Measurements from ENCODE around the gene RHCE. TPM values are rescaled to one million over a fixed set of nuclear protein-coding genes. Genes with fewer than 3 reads are reported as not detected.
"Not testable (repeated sequence)": the region's sequence is repeated elsewhere in the genome, so short reads cannot be mapped to it uniquely, and the experiment has no call there.

Gene RHCE
- 0.20 TPM for polyA plus RNA-seq (2013, experiment 1 of 2)
- not detected for polyA plus RNA-seq (2013, experiment 2 of 2)

GRCh38 chr1:25420715-25421114 is at the start of gene RHCE:
Gene RHCE, minus strand, starts transcription at chr1:25420825. Its CDS starts 39 bp downstream, at chr1:25420786.
- H3K27me3 ChIP-seq (ENCODE audit: insufficient read depth, low read length); H3K27ac ChIP-seq (ENCODE audit: low read depth, low read length); H3K4me3 ChIP-seq (ENCODE audit: low read length); H3K9me3 ChIP-seq (ENCODE audit: insufficient read depth, low read depth, low read length); H3K36me3 ChIP-seq (ENCODE audit: insufficient read depth, low read length); H3K9ac ChIP-seq (ENCODE audit: low read depth, low read length); H3K4me1 ChIP-seq (ENCODE audit: insufficient read depth, low read length): not testable (repeated sequence)
- WGBS: 75% methylated on average over 7 of the region's 9 CpGs

GRCh38 chr1:25469177-25469576 is 48.6 kb upstream of the RHCE start:
- Histone ChIP-seq H3K36me3 (ENCODE audit: insufficient read depth, low read length) (no peaks in the 10 kb centered on the region), H3K27me3 (ENCODE audit: insufficient read depth, low read length) (no peaks in the 10 kb centered on the region), H3K4me3 (ENCODE audit: low read length) (no peak overlapping the region), H3K4me1 (ENCODE audit: insufficient read depth, low read length) (no peaks in the 10 kb centered on the region), H3K9ac (ENCODE audit: low read depth, low read length) (no peak overlapping the region), H3K27ac (ENCODE audit: low read depth, low read length) (no peak overlapping the region), H3K9me3 (ENCODE audit: insufficient read depth, low read depth, low read length) (no peaks in the 10 kb centered on the region)
- 89% methylated on average over 2 of the region's 2 CpGs for WGBS

- Histone ChIP-seq H3K27me3 (ENCODE audit: insufficient read depth, low read length) (no peaks in the 10 kb centered on the region), H3K36me3 (ENCODE audit: insufficient read depth, low read length) (no peaks in the 10 kb centered on the region), H3K4me1 (ENCODE audit: insufficient read depth, low read length) (no peaks in the 10 kb centered on the region), H3K9me3 (ENCODE audit: insufficient read depth, low read depth, low read length) (no peaks in the 10 kb centered on the region), H3K9ac (ENCODE audit: low read depth, low read length) (no peak overlapping the region), H3K4me3 (ENCODE audit: low read length) (no peak overlapping the region), H3K27ac (ENCODE audit: low read depth, low read length) (no peak overlapping the region)
Observed at GRCh38 chr1:25468033-25468432, 47.4 kb upstream of the RHCE start.

- no peaks in the 10 kb centered on the region for H3K4me1 ChIP-seq (ENCODE audit: insufficient read depth, low read length)
- H3K4me3 ChIP-seq (ENCODE audit: low read length): no peak overlapping the region
- WGBS: 100% methylated on average over 1 of the region's 1 CpG
- H3K9me3 ChIP-seq (ENCODE audit: insufficient read depth, low read depth, low read length): no peaks in the 10 kb centered on the region
- no peak overlapping the region for H3K9ac ChIP-seq (ENCODE audit: low read depth, low read length)
- no peak overlapping the region for H3K27ac ChIP-seq (ENCODE audit: low read depth, low read length)
- no peaks in the 10 kb centered on the region for H3K36me3 ChIP-seq (ENCODE audit: insufficient read depth, low read length)
- H3K27me3 ChIP-seq (ENCODE audit: insufficient read depth, low read length): no peaks in the 10 kb centered on the region
Observed at GRCh38 chr1:25467616-25468015, 47.0 kb upstream of the RHCE start.

- H3K36me3 ChIP-seq (ENCODE audit: insufficient read depth, low read length): no peaks in the 10 kb centered on the region
- H3K27ac ChIP-seq (ENCODE audit: low read depth, low read length): no peak overlapping the region
- whole genome bisulfite sequencing: 93% methylated on average over 4 of the region's 4 CpGs
Observed at GRCh38 chr1:25467193-25467592, 46.6 kb upstream of the RHCE start.

GRCh38 chr1:25462732-25463131 is 42.1 kb upstream of the RHCE start:
- Histone ChIP-seq H3K9me3 (ENCODE audit: insufficient read depth, low read depth, low read length) (no peaks in the 10 kb centered on the region), H3K36me3 (ENCODE audit: insufficient read depth, low read length) (peaks cover 24% of the 10 kb centered on the region), H3K4me1 (ENCODE audit: insufficient read depth, low read length) (no peaks in the 10 kb centered on the region), H3K27me3 (ENCODE audit: insufficient read depth, low read length) (no peaks in the 10 kb centered on the region), H3K9ac (ENCODE audit: low read depth, low read length) (no peak overlapping the region), H3K27ac (ENCODE audit: low read depth, low read length) (no peak overlapping the region), H3K4me3 (ENCODE audit: low read length) (no peak overlapping the region)
- 88% methylated on average over 4 of the region's 5 CpGs for WGBS

More at GRCh38 chr1:25467193-25467592, 46.6 kb upstream of the RHCE start:
- H3K4me3 ChIP-seq (ENCODE audit: low read length): no peak overlapping the region
- H3K9ac ChIP-seq (ENCODE audit: low read depth, low read length): no peak overlapping the region
- no peaks in the 10 kb centered on the region for H3K27me3 ChIP-seq (ENCODE audit: insufficient read depth, low read length)
- H3K9me3 ChIP-seq (ENCODE audit: insufficient read depth, low read depth, low read length): no peaks in the 10 kb centered on the region
- no peaks in the 10 kb centered on the region for H3K4me1 ChIP-seq (ENCODE audit: insufficient read depth, low read length)

GRCh38 chr1:25461849-25462248 is 41.2 kb upstream of the RHCE start:
- Histone ChIP-seq H3K9ac (ENCODE audit: low read depth, low read length) (no peak overlapping the region), H3K36me3 (ENCODE audit: insufficient read depth, low read length) (peaks cover 28% of the 10 kb centered on the region), H3K4me3 (ENCODE audit: low read length) (no peak overlapping the region), H3K27me3 (ENCODE audit: insufficient read depth, low read length) (no peaks in the 10 kb centered on the region), H3K27ac (ENCODE audit: low read depth, low read length) (no peak overlapping the region), H3K4me1 (ENCODE audit: insufficient read depth, low read length) (no peaks in the 10 kb centered on the region), H3K9me3 (ENCODE audit: insufficient read depth, low read depth, low read length) (no peaks in the 10 kb centered on the region)
- 88% methylated on average over 2 of the region's 2 CpGs for WGBS

GRCh38 chr1:25460816-25461215 is 40.2 kb upstream of the RHCE start:
- not testable (repeated sequence) for H3K4me3 ChIP-seq (ENCODE audit: low read length); H3K9me3 ChIP-seq (ENCODE audit: insufficient read depth, low read depth, low read length); H3K4me1 ChIP-seq (ENCODE audit: insufficient read depth, low read length); H3K27me3 ChIP-seq (ENCODE audit: insufficient read depth, low read length); H3K27ac ChIP-seq (ENCODE audit: low read depth, low read length); H3K9ac ChIP-seq (ENCODE audit: low read depth, low read length)
- H3K36me3 ChIP-seq (ENCODE audit: insufficient read depth, low read length): peaks cover 31% of the 10 kb centered on the region
- WGBS: 20% methylated on average over 1 of the region's 4 CpGs

GRCh38 chr1:25460020-25460419 is 39.4 kb upstream of the RHCE start:
- H3K9ac ChIP-seq (ENCODE audit: low read depth, low read length): no peak overlapping the region
- H3K4me1 ChIP-seq (ENCODE audit: insufficient read depth, low read length): no peaks in the 10 kb centered on the region
- H3K27ac ChIP-seq (ENCODE audit: low read depth, low read length): no peak overlapping the region
- H3K27me3 ChIP-seq (ENCODE audit: insufficient read depth, low read length): no peaks in the 10 kb centered on the region
- no peaks in the 10 kb centered on the region for H3K9me3 ChIP-seq (ENCODE audit: insufficient read depth, low read depth, low read length)
- peaks cover 37% of the 10 kb centered on the region for H3K36me3 ChIP-seq (ENCODE audit: insufficient read depth, low read length)
- no peak overlapping the region for H3K4me3 ChIP-seq (ENCODE audit: low read length)
- 97% methylated on average over 3 of the region's 3 CpGs for WGBS

- no peak overlapping the region for H3K27ac ChIP-seq (ENCODE audit: low read depth, low read length)
- no peaks in the 10 kb centered on the region for H3K27me3 ChIP-seq (ENCODE audit: insufficient read depth, low read length)
- H3K36me3 ChIP-seq (ENCODE audit: insufficient read depth, low read length): peaks cover 39% of the 10 kb centered on the region
- H3K9me3 ChIP-seq (ENCODE audit: insufficient read depth, low read depth, low read length): no peaks in the 10 kb centered on the region
- 94% methylated on average over 7 of the region's 7 CpGs for WGBS
- no peak overlapping the region for H3K4me3 ChIP-seq (ENCODE audit: low read length)
- H3K9ac ChIP-seq (ENCODE audit: low read depth, low read length): no peak overlapping the region
- H3K4me1 ChIP-seq (ENCODE audit: insufficient read depth, low read length): no peaks in the 10 kb centered on the region
Observed at GRCh38 chr1:25458541-25459298, 38.1 kb upstream of the RHCE start.

GRCh38 chr1:25456502-25456901 is 35.9 kb upstream of the RHCE start:
- Histone ChIP-seq H3K27ac (ENCODE audit: low read depth, low read length) (no peak overlapping the region), H3K4me3 (ENCODE audit: low read length) (no peak overlapping the region), H3K27me3 (ENCODE audit: insufficient read depth, low read length) (no peaks in the 10 kb centered on the region), H3K4me1 (ENCODE audit: insufficient read depth, low read length) (no peaks in the 10 kb centered on the region), H3K36me3 (ENCODE audit: insufficient read depth, low read length) (peaks cover 39% of the 10 kb centered on the region), H3K9ac (ENCODE audit: low read depth, low read length) (no peak overlapping the region), H3K9me3 (ENCODE audit: insufficient read depth, low read depth, low read length) (no peaks in the 10 kb centered on the region)
- WGBS: 92% methylated on average over 4 of the region's 4 CpGs

- no peak overlapping the region for H3K9ac ChIP-seq (ENCODE audit: low read depth, low read length)
- H3K27me3 ChIP-seq (ENCODE audit: insufficient read depth, low read length): no peaks in the 10 kb centered on the region
- peaks cover 6% of the 10 kb centered on the region; the same call in 1 of the 2 replicates for H3K4me1 ChIP-seq (ENCODE audit: insufficient read depth, low read length)
- H3K4me3 ChIP-seq (ENCODE audit: low read length): no peak overlapping the region
- 92% methylated on average over 1 of the region's 3 CpGs for WGBS
- no peaks in the 10 kb centered on the region for H3K9me3 ChIP-seq (ENCODE audit: insufficient read depth, low read depth, low read length)
- H3K36me3 ChIP-seq (ENCODE audit: insufficient read depth, low read length): peaks cover 15% of the 10 kb centered on the region
- no peak overlapping the region for H3K27ac ChIP-seq (ENCODE audit: low read depth, low read length)
Observed at GRCh38 chr1:25451908-25452307, 31.3 kb upstream of the RHCE start.
